DOHH2 (cell line): ENCODE results near the gene MT1F.

Experiments used
- H3F3A ChIP-seq: fragments of 200-600 bp; sonication (generic), shearing (Covaris generic); 2 replicates; pipeline ENCODE4 v1.6.0; 2016; ENCODE audit warnings: antibody characterized with exemption, mild to moderate bottlenecking; ENCODE audit not compliant: control insufficient read depth, insufficient read depth
- H3K27ac ChIP-seq: fragments of 200-600 bp; sonication (generic); 2 replicates; pipeline ENCODE4 v1.5.1; 2014; ENCODE audit warnings: low read depth, mild to moderate bottlenecking, low read length, moderate library complexity
- H3K27me3 ChIP-seq: fragments of 200-600 bp; sonication (generic); 2 replicates; pipeline ENCODE4 v1.6.1; 2014; ENCODE audit warnings: mild to moderate bottlenecking, low read length, mixed read lengths; ENCODE audit not compliant: control insufficient read depth
- H3K36me3 ChIP-seq: fragments of 200-600 bp; sonication (generic); 2 replicates; pipeline ENCODE4 v1.6.1; 2014; ENCODE audit warnings: mild to moderate bottlenecking, low read length, moderate library complexity, mixed read lengths; ENCODE audit not compliant: control insufficient read depth
- H3K4me1 ChIP-seq: fragments of 200-600 bp; sonication (generic); 2 replicates; pipeline ENCODE4 v1.6.1; 2014; ENCODE audit warnings: mild to moderate bottlenecking, low read length, mixed read lengths; ENCODE audit not compliant: control insufficient read depth
- H3K4me2 ChIP-seq: fragments of 200-600 bp; sonication (generic); 2 replicates; pipeline ENCODE4 v1.6.0; 2014; ENCODE audit warnings: mild to moderate bottlenecking, low read length, moderate library complexity
- H3K4me3 ChIP-seq: fragments of 200-600 bp; sonication (generic); 2 replicates; pipeline ENCODE4 v1.5.1; 2014; ENCODE audit warnings: mild to moderate bottlenecking, low read length, mixed read lengths
- H3K79me2 ChIP-seq: fragments of 200-600 bp; sonication (generic); 2 replicates; pipeline ENCODE4 v1.6.1; 2014; ENCODE audit warnings: mild to moderate bottlenecking, low read length, mixed read lengths; ENCODE audit not compliant: control insufficient read depth
- H3K9me2 ChIP-seq: fragments of 200-600 bp; sonication (generic); replicated peaks from 2 replicates; pipeline ENCODE4 v1.6.1; 2014; ENCODE audit warnings: mild to moderate bottlenecking, low read length, mixed read lengths; ENCODE audit not compliant: control insufficient read depth
- H3K9me3 ChIP-seq: fragments of 200-600 bp; sonication (generic); 2 replicates; pipeline ENCODE4 v1.6.1; 2014; ENCODE audit warnings: antibody characterized with exemption, low read length, mixed read lengths; ENCODE audit not compliant: control insufficient read depth, insufficient read depth
- H4K20me1 ChIP-seq: fragments of 200-600 bp; sonication (generic); 2 replicates; pipeline ENCODE4 v1.6.0; 2014; ENCODE audit warnings: low read depth, mild to moderate bottlenecking, antibody characterized with exemption, low read length, moderate library complexity; ENCODE audit not compliant: control insufficient read depth, insufficient read depth
- CTCF ChIP-seq: fragments of 200-600 bp; sonication (generic); IDR thresholded peaks from one replicate; pipeline ENCODE4 v1.5.1; 2014; ENCODE audit warnings: antibody characterized with exemption, mild to moderate bottlenecking, low read depth, low read length; ENCODE audit not compliant: poor library complexity, severe bottlenecking
- EZH2phosphoT487 ChIP-seq: fragments of 200-600 bp; sonication (generic); IDR thresholded peaks from 2 replicates; pipeline ENCODE4 v1.6.1; 2017; ENCODE audit warnings: borderline replicate concordance, mild to moderate bottlenecking, antibody characterized with exemption, low read length, moderate library complexity, mixed read lengths

Gene MT1F

GRCh38 chr16:56649271-56649670 lies 8.5 kb upstream of the MT1F start:
- no peaks in the 10 kb centered on the region for H3K79me2 ChIP-seq
- no peak overlapping the region for H3K4me2 ChIP-seq
- peaks cover 59% of the 10 kb centered on the region for H3K27me3 ChIP-seq
- TF ChIP-seq CTCF (no peak), EZH2phosphoT487 (no peak)
- H3F3A ChIP-seq: no peaks in the 10 kb centered on the region
- H3K36me3 ChIP-seq: no peaks in the 10 kb centered on the region
- H3K4me1 ChIP-seq: no peaks in the 10 kb centered on the region
- H3K27ac ChIP-seq: no peak overlapping the region
- no peaks in the 10 kb centered on the region for H3K9me2 ChIP-seq
- H3K4me3 ChIP-seq: no peak overlapping the region
- H3K9me3 ChIP-seq: no peaks in the 10 kb centered on the region
- no peaks in the 10 kb centered on the region for H4K20me1 ChIP-seq

GRCh38 chr16:56649820-56650219 lies 7.9 kb upstream of the MT1F start:
- no peaks in the 10 kb centered on the region for H3K9me2 ChIP-seq
- H3K4me1 ChIP-seq: no peaks in the 10 kb centered on the region
- no peaks in the 10 kb centered on the region for H3K79me2 ChIP-seq
- H3K4me3 ChIP-seq: no peak overlapping the region
- no peaks in the 10 kb centered on the region for H3K36me3 ChIP-seq
- H3K9me3 ChIP-seq: no peaks in the 10 kb centered on the region
- no peak overlapping the region for H3K27ac ChIP-seq
- peaks cover 53% of the 10 kb centered on the region for H3K27me3 ChIP-seq
- no peak for TF ChIP-seq EZH2phosphoT487
- no peak for TF ChIP-seq CTCF
- no peaks in the 10 kb centered on the region for H3F3A ChIP-seq
- H4K20me1 ChIP-seq: no peaks in the 10 kb centered on the region
- H3K4me2 ChIP-seq: no peak overlapping the region

DNA sequence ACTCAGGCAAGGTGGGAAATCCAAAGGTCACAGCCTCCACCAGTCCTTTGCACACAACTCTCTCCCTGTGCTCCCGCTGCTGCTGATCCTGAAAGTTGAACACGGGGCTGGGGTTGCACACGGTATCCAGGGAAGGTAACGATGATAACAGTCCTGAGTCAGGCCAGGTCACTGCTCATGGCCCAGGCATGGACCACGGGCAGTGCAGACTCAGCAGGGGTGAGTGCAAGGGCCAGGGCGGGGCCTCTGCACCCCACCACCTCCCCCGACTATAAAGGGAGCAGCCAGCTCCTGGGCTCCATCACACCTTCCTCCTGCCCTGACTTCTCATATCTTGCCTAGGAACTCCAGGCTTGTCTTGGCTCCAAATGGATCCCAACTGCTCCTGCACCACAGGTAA lies 6.2 kb upstream of the MT1F start, which contains the start of gene MT1B:
MT1B (plus strand) TSS at position 301 of the 400 bp plus-strand sequence; CDS start at position 369, 68 bp downstream.
- H3K4me1 ChIP-seq: no peaks in the 10 kb centered on the region
- H4K20me1 ChIP-seq: no peaks in the 10 kb centered on the region
- H3K4me2 ChIP-seq: no peak within 1 kb of the TSS
- peaks cover 40% of the 10 kb centered on the region for H3K27me3 ChIP-seq
- H3K9me2 ChIP-seq: no peaks in the 10 kb centered on the region
- H3K9me3 ChIP-seq: no peaks in the 10 kb centered on the region
- H3K79me2 ChIP-seq: no peaks in the 10 kb centered on the region
- H3F3A ChIP-seq: no peaks in the 10 kb centered on the region
- TF ChIP-seq CTCF (no peak), EZH2phosphoT487 (no peak)
- H3K4me3 ChIP-seq: no peak within 1 kb of the TSS
- no peaks in the 10 kb centered on the region for H3K36me3 ChIP-seq
- no peak within 1 kb of the TSS for H3K27ac ChIP-seq

DNA sequence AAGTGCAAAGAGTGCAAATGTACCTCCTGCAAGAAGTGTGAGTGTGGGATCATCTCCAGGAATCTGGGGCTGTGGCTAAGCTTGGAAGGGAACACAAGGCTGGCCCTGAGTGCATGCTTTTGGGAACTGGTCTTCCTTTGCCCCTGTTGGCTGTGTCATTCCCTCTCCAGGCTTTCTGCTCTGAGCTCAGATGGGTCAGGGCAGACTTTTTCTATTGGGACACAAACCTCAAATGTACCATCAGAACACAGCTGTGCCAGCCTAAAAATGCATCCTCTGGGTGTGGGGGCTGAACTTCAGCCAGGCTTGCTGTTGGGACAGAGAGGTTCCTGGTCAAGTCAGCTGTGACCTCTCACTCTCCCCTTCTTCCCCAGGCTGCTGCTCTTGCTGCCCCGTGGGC lies 5.2 kb upstream of the MT1F start:
- no peaks in the 10 kb centered on the region for H3K79me2 ChIP-seq
- H3K4me2 ChIP-seq: no peak overlapping the region
- H3K9me3 ChIP-seq: no peaks in the 10 kb centered on the region
- H3F3A ChIP-seq: no peaks in the 10 kb centered on the region
- no peaks in the 10 kb centered on the region for H4K20me1 ChIP-seq
- TF ChIP-seq EZH2phosphoT487 (no peak), CTCF (no peak)
- H3K4me3 ChIP-seq: no peak overlapping the region
- no peak overlapping the region for H3K27ac ChIP-seq
- H3K9me2 ChIP-seq: no peaks in the 10 kb centered on the region
- H3K27me3 ChIP-seq: peaks cover 35% of the 10 kb centered on the region
- no peaks in the 10 kb centered on the region for H3K4me1 ChIP-seq
- no peaks in the 10 kb centered on the region for H3K36me3 ChIP-seq
